Measurements from ENCODE around the gene HIVEP3. TPM values are rescaled to one million over a fixed set of nuclear protein-coding genes. Genes with fewer than 3 reads are reported as not detected.

HIVEP3 gene
- total and polyA plus RNA-seq, 2 donors (not counting 1 experiment from before 2014, with no cell fraction given), result 2.0 to 5.1 TPM

GRCh38 chr1:41573785-41574713 is 344.7 kb downstream of the HIVEP3 start:
- H3K27me3 ChIP-seq (replicated peaks in 1 of 4; ENCODE audit: control extremely low read depth in 1 of 4, control insufficient read depth in 3 of 4, insufficient read depth in 4 of 4, low read length in 3 of 4), result no peaks in the 10 kb centered on the region
- H3K4me1 Mint-ChIP-seq, result peaks cover 22% of the 10 kb centered on the region
- H3K9ac ChIP-seq (ENCODE audit: low read length), result no peak overlapping the region
- DNase-seq (peak; percentile 88), ATAC-seq (ENCODE audit: low read depth) (peak; percentile 92)
- H3K79me2 ChIP-seq (ENCODE audit: control insufficient read depth, insufficient read depth, low read length), result peaks cover 3% of the 10 kb centered on the region
- POLR2A ChIA-PET, result interaction anchor here (0.5 kb wide), 1 partner anchor 177 kb away, joined by 3 read pairs; no protein-coding TSS in a partner anchor
- no peak overlapping the region for H3K27ac ChIP-seq (ENCODE audit: low read length in 2 of 2)
- H3K4me1 ChIP-seq (ENCODE audit: control insufficient read depth in 2 of 2, insufficient read depth in 2 of 2, low read length in 2 of 2), result peaks cover 14 to 18% of the 10 kb centered on the region in 2 donors
- H3K36me3 ChIP-seq (replicated peaks in 1 of 2; ENCODE audit: control extremely low read depth in 1 of 2, control insufficient read depth in 1 of 2, extremely low read depth in 1 of 2, insufficient read depth in 2 of 2, low read length in 1 of 2), result peaks cover 0 to 8% of the 10 kb centered on the region in 2 experiments
- peak overlapping the region; percentile 43 for H2AFZ ChIP-seq (ENCODE audit: insufficient read depth, low read depth, low read length, poor library complexity, severe bottlenecking)
- H3K27me3 Mint-ChIP-seq, result no peaks in the 10 kb centered on the region
- no peaks in the 10 kb centered on the region for H4K20me1 ChIP-seq (ENCODE audit: control insufficient read depth, insufficient read depth, low read length, poor library complexity, severe bottlenecking)
- CTCF ChIA-PET, result interaction anchor here (0.6 to 7.7 kb wide), 44 partner anchors 9 to 612 kb away, joined by 3 to 114 read pairs (median 4); no protein-coding TSS in a partner anchor
- peak overlapping the region; percentile 49 for H3K4me2 ChIP-seq (replicated peaks; ENCODE audit: low read depth, low read length, poor library complexity, severe bottlenecking)
- H3K27ac Mint-ChIP-seq, result no peak overlapping the region
- no peak for TF ChIP-seq EZH2 (IDR thresholded peaks at IDR 0.05; ENCODE audit: borderline replicate concordance, insufficient read depth, low read depth, low read length, poor library complexity, severe bottlenecking)
- TF ChIP-seq, protein P1, sequence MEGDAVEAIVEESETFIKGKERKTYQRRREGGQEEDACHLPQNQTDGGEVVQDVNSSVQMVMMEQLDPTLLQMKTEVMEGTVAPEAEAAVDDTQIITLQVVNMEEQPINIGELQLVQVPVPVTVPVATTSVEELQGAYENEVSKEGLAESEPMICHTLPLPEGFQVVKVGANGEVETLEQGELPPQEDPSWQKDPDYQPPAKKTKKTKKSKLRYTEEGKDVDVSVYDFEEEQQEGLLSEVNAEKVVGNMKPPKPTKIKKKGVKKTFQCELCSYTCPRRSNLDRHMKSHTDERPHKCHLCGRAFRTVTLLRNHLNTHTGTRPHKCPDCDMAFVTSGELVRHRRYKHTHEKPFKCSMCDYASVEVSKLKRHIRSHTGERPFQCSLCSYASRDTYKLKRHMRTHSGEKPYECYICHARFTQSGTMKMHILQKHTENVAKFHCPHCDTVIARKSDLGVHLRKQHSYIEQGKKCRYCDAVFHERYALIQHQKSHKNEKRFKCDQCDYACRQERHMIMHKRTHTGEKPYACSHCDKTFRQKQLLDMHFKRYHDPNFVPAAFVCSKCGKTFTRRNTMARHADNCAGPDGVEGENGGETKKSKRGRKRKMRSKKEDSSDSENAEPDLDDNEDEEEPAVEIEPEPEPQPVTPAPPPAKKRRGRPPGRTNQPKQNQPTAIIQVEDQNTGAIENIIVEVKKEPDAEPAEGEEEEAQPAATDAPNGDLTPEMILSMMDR (IDR thresholded peaks at IDR 0.05), result peak; percentile 92
- no peaks in the 10 kb centered on the region for H3K9me3 Mint-ChIP-seq (ENCODE audit: insufficient read depth)
- intact Hi-C loops (cut with micrococcal nuclease), result loop anchor here (1.0 to 10.0 kb wide), 9 partner anchors 49 to 599 kb away; no protein-coding TSS in a partner anchor
- no peak overlapping the region for H3K4me3 Mint-ChIP-seq
- H3K4me3 ChIP-seq (ENCODE audit: control extremely low read depth in 1 of 5, extremely low read depth in 1 of 5, insufficient read depth in 1 of 5, low read depth in 2 of 5, low read length in 4 of 5), result no peak overlapping the region
- WGBS (ENCODE audit: insufficient coverage), result 27% methylated on average over 15 of the region's 18 CpGs
- H3K9me3 ChIP-seq (ENCODE audit: control extremely low read depth in 1 of 3, control insufficient read depth in 2 of 3, insufficient read depth in 1 of 3, low read length in 2 of 3), result no peaks in the 10 kb centered on the region
